Panc1 (cell line): ENCODE results near the gene DENND1C.

Experiments
- TF ChIP-seq, protein P1 (sequence below), 2 experiments: IDR thresholded peaks; 2 replicates each; pipeline ENCODE4 v1.6.1; 2011 to 2012; ENCODE audit warnings: low read depth in 2 of 2, control low read depth in 1 of 2, low read length in 1 of 2, mild to moderate bottlenecking in 1 of 2, moderate library complexity in 1 of 2; ENCODE audit not compliant: insufficient read depth in 1 of 2
- TF ChIP-seq, protein P2 (sequence below): fragments of 450-650 bp; IDR thresholded peaks from 2 replicates; pipeline ENCODE4 v1.5.1; 2017; ENCODE audit warnings: mild to moderate bottlenecking

DNA sequence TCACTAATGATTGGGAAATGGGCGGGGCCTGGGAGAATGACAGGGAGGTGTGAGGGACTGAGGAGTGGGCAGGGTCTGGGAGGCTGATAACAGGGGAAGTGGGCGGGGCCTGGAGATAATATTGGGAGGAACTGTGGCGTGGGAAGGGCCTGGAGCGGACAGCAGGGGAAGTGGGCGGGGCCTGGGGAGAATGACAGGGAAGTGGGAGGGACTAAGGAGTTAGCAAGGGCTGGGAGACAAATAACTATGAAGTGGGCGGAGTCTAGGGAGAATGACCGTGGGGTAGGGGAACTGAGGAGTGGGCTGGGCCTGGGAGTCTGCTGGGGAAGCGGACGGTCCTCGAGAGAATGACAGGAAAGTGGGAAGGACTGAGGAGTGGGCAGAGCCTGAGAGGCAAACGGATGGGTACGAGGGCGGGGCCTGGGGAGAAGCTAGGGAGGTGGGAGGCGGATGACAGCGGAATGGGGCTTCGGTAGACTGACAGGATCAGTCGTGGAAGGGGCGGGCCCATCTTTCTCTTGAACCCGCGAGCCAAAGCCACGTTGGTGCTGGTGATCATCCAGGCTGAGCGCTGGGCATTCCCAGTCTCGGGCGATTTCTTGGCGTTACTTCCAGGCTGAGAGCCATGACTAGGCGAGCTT lies 34.6 kb upstream of the DENND1C start:
- TF ChIP-seq, protein P1, sequence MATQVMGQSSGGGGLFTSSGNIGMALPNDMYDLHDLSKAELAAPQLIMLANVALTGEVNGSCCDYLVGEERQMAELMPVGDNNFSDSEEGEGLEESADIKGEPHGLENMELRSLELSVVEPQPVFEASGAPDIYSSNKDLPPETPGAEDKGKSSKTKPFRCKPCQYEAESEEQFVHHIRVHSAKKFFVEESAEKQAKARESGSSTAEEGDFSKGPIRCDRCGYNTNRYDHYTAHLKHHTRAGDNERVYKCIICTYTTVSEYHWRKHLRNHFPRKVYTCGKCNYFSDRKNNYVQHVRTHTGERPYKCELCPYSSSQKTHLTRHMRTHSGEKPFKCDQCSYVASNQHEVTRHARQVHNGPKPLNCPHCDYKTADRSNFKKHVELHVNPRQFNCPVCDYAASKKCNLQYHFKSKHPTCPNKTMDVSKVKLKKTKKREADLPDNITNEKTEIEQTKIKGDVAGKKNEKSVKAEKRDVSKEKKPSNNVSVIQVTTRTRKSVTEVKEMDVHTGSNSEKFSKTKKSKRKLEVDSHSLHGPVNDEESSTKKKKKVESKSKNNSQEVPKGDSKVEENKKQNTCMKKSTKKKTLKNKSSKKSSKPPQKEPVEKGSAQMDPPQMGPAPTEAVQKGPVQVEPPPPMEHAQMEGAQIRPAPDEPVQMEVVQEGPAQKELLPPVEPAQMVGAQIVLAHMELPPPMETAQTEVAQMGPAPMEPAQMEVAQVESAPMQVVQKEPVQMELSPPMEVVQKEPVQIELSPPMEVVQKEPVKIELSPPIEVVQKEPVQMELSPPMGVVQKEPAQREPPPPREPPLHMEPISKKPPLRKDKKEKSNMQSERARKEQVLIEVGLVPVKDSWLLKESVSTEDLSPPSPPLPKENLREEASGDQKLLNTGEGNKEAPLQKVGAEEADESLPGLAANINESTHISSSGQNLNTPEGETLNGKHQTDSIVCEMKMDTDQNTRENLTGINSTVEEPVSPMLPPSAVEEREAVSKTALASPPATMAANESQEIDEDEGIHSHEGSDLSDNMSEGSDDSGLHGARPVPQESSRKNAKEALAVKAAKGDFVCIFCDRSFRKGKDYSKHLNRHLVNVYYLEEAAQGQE (IDR thresholded peaks at IDR 0.05; ENCODE audit: insufficient read depth in 1 of 2, low read depth in 2 of 2, low read length in 1 of 2), result no peak
- TF ChIP-seq, protein P2, sequence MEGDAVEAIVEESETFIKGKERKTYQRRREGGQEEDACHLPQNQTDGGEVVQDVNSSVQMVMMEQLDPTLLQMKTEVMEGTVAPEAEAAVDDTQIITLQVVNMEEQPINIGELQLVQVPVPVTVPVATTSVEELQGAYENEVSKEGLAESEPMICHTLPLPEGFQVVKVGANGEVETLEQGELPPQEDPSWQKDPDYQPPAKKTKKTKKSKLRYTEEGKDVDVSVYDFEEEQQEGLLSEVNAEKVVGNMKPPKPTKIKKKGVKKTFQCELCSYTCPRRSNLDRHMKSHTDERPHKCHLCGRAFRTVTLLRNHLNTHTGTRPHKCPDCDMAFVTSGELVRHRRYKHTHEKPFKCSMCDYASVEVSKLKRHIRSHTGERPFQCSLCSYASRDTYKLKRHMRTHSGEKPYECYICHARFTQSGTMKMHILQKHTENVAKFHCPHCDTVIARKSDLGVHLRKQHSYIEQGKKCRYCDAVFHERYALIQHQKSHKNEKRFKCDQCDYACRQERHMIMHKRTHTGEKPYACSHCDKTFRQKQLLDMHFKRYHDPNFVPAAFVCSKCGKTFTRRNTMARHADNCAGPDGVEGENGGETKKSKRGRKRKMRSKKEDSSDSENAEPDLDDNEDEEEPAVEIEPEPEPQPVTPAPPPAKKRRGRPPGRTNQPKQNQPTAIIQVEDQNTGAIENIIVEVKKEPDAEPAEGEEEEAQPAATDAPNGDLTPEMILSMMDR, result no peak
